ENCODE results near the gene SUPT4H1. TPM values are rescaled to one million over a fixed set of nuclear protein-coding genes. Genes with fewer than 3 reads are reported as not detected.
"Not testable (repeated sequence)": the region's sequence is repeated elsewhere in the genome, so short reads cannot be mapped to it uniquely, and the experiment has no call there.

The SUPT4H1 gene
- polyA plus RNA-seq, 3 donors, result 120 to 143 (median 142) TPM

- no peak for DNase-seq (ENCODE audit: extremely low read depth in 1 of 11, low read depth in 9 of 11, low spot score in 4 of 11)
These were observed 1.4 kb upstream of the SUPT4H1 start for GRCh38 chr17:58353389-58353825.

GRCh38 chr17:58352596-58353388, 791 bp upstream of the SUPT4H1 start:
- DNase-seq (ENCODE audit: extremely low read depth in 1 of 11, low read depth in 9 of 11, low spot score in 4 of 11), result peak in 3 of 11 donors; percentile 36 to 69 (median 44)

- DNase-seq (ENCODE audit: extremely low read depth in 1 of 11, low read depth in 9 of 11, low spot score in 4 of 11), result no peak
These were observed 819 bp downstream of the SUPT4H1 start for GRCh38 chr17:58351182-58351581.

GRCh38 chr17:58348038-58348437, 4.0 kb downstream of the SUPT4H1 start:
- no peak for DNase-seq (ENCODE audit: extremely low read depth in 1 of 11, low read depth in 9 of 11, low spot score in 4 of 11)

- DNase-seq (ENCODE audit: extremely low read depth in 1 of 11, low read depth in 9 of 11, low spot score in 4 of 11), result no peak
These were observed 6.5 kb downstream of the SUPT4H1 start for GRCh38 chr17:58345500-58345899.

- DNase-seq (ENCODE audit: extremely low read depth in 1 of 11, low read depth in 9 of 11, low spot score in 4 of 11), result no peak
These were observed 7.2 kb downstream of the SUPT4H1 start for GRCh38 chr17:58344791-58345157.

- DNase-seq (ENCODE audit: extremely low read depth in 1 of 11, low read depth in 9 of 11, low spot score in 4 of 11), result no peak
These were observed 7.8 kb downstream of the SUPT4H1 start for GRCh38 chr17:58344047-58344790.

- DNase-seq (ENCODE audit: extremely low read depth in 1 of 11, low read depth in 9 of 11, low spot score in 4 of 11), result no peak
These were observed 8.9 kb downstream of the SUPT4H1 start for GRCh38 chr17:58343131-58343530.

GRCh38 chr17:58341861-58342475, 10.0 kb downstream of the SUPT4H1 start:
- DNase-seq (ENCODE audit: extremely low read depth in 1 of 11, low read depth in 9 of 11, low spot score in 4 of 11), result no peak

- not testable (repeated sequence) for DNase-seq (ENCODE audit: extremely low read depth in 1 of 11, low read depth in 9 of 11, low spot score in 4 of 11)
These were observed 10.7 kb downstream of the SUPT4H1 start for GRCh38 chr17:58341136-58341860.

- no peak for DNase-seq (ENCODE audit: extremely low read depth in 1 of 11, low read depth in 9 of 11, low spot score in 4 of 11)
These were observed 11.6 kb downstream of the SUPT4H1 start for GRCh38 chr17:58340405-58340876.

- DNase-seq (ENCODE audit: extremely low read depth in 1 of 11, low read depth in 9 of 11, low spot score in 4 of 11), result no peak
These were observed 12.1 kb downstream of the SUPT4H1 start for GRCh38 chr17:58339755-58340404.

- no peak for DNase-seq (ENCODE audit: extremely low read depth in 1 of 11, low read depth in 9 of 11, low spot score in 4 of 11)
These were observed 12.9 kb downstream of the SUPT4H1 start for GRCh38 chr17:58338841-58339754.

GRCh38 chr17:58338454-58338840, 13.6 kb downstream of the SUPT4H1 start:
- DNase-seq (ENCODE audit: extremely low read depth in 1 of 11, low read depth in 9 of 11, low spot score in 4 of 11), result no peak

GRCh38 chr17:58337600-58338453, 14.2 kb downstream of the SUPT4H1 start:
- DNase-seq (ENCODE audit: extremely low read depth in 1 of 11, low read depth in 9 of 11, low spot score in 4 of 11), result peak in 1 of 11 donors; percentile 42

GRCh38 chr17:58337210-58337599, 14.8 kb downstream of the SUPT4H1 start:
- DNase-seq (ENCODE audit: extremely low read depth in 1 of 11, low read depth in 9 of 11, low spot score in 4 of 11), result no peak
